Stimulated activated CD8-positive, alpha-beta memory T cell treated with anti-CD3 and anti-CD28 coated beads, Interleukin-4, amount 100 ng/mL, for 1 hour (primary cell): ENCODE data around the gene CERS3.

ENCODE experiments used
- DNase-seq, 2 donors: peaks; one replicate each; pipeline ENCODE4 v3.0.0-alpha.2; 2020; ENCODE audit warnings: low read depth in 2 of 2, low spot score in 1 of 2

Gene CERS3

DNA sequence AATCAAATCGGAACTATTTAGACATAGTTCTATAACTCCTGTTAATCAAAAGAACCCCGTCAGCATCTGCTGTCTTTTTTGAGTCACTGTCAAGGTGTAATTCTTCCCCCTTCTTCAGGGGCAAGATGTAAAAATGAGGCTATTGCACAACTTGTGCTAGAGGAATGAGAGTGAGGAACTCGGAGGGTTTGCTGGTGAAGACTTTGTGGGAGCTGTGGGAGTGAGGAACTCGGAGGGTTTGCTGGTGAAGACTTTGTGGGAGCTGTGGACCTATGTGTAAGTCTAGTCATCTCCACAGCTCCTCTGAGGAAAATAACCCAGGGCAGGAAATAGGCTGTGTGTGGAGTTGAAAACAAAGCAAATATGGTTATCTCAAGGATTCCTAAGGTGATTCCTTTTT lies 2.5 kb upstream of the CERS3 start:
- DNase-seq: no peak

DNA sequence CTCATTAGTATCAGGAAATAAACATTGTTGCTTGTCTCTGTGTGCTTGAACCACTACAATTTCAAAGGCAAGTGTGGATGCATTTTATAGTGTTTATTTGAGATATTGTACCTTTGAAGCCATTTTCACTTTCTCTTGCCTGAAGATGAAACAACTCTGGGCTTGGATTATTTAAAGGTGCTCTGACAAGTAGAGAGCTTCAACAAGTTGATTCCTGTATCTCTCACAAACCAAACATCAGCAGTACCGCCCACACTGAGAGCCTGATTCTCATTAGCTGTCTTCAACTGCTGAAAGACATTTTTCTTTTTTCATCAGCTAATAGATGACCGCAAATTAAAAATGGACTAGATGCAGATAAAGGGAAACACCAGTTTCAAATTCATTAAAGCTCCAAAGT lies 806 bp upstream of the CERS3 start:
- no peak for DNase-seq

DNA sequence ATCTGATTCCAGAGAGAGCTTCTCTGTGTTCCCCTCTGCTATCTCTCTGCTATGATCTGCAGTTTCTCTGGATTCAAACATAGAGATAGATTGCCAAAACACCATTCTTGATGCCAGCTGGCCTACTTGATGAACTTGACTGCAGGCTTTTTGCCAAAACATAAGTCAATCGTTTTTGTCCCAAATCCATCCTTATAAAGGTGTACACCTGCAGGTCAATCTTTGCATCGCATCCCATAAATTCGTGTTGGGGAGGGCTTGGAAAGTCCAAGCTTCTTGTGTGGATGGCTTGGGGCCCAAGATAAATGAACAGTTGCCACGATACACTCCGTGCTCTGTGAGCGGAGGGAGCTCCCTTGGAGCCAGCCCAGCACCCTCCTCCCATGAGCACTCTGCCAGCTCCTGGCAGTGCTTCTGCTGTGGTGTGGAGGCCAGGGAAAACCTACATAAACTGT lies 2.7 kb downstream of the CERS3 start:
- no peak for DNase-seq

DNA sequence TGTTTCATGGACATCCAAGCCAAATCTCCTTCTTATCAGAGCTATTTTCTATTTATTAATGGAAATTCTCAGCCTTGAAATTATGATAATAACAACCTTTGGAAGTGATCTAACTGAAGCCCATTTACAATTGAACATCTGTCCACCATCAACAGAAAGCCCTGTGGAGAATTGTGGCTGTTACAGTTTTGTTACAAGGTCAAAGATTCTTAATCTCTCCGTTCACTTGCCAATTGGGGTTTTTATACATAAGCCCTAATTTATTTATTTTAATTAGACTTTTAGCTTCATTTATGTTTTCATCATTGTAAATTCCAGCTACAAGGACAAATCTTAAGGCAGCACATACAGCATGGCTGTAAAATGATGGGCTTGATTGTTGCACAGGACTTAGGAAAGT lies 3.3 kb downstream of the CERS3 start:
- DNase-seq: no peak

DNA sequence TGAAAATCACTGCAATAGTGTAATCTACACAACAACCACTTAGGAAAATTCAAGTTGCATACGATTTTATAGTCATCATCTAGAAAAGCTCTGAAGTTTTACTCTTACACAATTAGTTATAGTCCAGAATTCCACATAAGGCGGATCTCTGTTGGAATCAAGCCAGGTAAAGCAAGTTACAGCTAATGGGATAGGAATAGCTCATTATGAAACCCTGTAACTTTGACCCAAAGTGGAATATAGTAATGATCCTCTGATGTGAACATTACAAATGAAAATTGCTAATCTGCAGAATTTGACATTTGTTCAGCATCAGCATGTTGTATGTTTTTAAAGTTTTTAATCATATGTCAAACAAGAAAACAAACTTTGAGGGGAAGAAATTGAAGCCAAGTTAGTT lies 4.4 kb downstream of the CERS3 start:
- no peak for DNase-seq

DNA sequence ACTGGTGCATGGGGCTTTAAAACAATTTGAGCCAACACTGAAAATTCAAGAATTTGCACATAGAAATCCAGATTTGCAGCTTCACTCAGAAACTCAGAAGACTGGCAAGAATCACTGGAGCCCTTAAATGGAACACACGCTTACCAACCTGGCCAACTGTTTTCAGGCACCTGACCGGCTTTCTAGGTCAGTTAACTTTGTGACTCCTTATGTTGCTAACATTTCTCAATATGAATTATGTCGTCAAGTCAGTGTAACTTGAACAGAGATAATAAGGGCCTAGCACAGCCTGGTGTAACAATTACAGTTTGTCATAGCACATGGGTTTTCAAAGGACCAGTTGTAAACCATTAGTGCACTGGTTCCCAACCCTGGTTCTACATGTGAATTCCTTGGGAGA lies 6.8 kb downstream of the CERS3 start:
- no peak for DNase-seq

DNA sequence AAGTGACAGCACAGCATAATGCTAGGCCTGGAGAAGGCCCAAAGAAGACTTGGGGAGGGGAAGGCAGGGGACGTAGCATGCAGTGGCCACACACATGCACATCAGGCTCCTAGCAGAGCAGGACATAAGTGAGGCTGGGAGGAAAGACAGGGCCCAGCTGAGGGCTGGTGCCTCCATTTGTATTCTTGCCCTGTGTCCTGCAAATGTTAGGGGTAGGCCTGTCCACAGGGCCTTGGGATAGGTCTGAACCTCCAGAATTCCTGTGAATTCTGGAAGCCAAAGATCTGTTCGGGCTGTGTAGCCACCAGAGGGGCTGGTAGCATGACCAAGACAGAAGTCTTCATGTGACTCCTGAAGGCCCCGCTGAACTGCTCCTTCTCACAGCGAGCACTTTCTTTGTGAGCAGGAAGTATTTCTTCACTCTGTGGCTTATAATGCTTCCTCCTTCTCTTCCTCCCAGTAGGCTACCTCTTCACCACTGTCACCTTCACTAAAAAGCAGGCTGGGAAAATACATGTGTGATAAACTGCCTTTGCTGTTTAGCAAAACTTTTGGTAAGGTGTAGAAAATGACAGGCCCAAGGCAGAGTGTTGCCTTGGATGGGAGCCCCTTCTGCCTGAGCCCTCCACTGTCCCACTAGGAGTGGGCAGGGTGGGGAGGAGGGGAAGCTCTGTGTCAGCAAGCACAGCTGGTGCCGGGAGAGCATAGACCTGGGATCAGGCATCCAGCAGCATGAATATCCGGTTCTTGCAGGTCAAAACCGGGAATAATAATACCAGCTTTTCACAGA lies 8.4 kb downstream of the CERS3 start:
- DNase-seq: no peak

DNA sequence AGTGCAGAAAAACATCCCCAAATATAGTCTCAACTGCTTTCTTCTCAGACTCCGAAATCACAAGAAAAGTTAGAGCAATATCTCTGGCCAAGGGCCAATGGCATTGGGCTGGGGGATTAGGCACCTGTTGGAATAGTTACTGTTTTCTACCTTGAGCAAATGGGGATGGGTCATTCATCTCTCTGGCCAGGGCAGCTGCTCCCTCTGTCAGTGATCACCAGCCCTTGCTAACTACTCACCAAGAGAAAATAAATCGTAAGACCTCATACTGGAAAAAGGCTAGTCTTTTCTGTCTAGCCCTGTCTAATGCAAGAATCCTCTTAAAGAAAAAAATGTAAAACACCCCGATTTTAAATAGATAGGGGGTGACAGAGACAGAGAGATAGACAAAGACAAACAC lies 10.9 kb downstream of the CERS3 start:
- DNase-seq: no peak

DNA sequence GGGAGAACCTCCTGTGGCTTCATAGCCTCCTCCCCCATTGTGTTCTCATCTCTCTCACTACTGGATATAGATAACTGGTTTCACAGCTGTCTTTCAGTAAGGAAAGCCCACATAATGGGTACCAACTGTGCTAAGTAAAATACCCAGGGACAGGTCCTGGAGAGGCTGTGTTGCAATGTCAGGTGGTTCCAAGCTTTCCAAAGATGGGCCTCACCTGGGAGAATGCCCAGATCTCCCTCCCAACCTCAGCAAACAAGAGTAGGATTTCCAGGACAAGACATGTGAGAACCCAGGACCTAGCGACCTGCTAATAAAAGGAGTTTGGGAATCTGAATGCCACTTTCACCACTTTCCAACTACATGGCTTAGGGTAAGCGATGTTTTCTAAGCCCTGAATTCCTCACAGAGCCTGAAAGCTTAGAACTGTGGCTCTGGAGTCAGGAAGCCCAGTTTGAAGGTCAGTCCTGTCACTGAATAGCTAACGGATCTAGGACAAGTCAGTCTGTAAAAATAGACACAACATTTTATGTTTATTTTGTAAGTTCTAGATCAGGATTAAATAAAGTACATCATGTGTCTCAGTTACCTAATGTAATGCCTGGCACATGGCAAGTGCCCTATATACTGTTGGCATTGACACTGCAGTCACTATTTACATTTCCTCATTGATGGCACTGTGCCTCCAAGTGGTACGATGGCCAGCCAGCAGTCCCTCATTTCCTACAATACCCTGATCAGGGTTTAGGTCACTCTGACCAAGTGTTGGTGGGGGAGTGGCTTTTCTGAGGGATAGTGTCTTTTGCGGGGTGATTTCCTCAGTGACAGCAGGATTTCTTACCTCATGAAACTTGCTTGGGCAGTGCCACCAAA lies 11.9 kb downstream of the CERS3 start:
- no peak for DNase-seq

DNA sequence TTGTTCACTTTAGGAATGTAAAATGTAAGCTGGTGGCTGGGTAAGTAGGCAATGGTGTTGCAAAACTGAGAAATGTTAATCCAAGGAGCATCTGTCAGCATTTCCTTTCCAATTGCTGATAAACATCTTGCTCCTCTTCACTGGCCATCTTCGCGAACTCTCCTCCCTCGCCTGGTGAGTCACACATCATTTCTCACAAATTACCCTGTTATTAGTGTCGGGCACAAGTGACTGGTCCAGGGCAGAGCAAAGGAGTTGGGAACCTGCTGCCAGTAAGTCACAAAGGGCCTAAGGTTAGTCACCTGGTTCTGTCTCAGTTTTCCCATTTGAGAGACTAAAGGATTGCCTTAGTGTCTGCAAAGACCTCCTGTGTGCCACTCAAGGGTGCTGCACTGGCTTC lies 13.0 kb downstream of the CERS3 start:
- DNase-seq: no peak

DNA sequence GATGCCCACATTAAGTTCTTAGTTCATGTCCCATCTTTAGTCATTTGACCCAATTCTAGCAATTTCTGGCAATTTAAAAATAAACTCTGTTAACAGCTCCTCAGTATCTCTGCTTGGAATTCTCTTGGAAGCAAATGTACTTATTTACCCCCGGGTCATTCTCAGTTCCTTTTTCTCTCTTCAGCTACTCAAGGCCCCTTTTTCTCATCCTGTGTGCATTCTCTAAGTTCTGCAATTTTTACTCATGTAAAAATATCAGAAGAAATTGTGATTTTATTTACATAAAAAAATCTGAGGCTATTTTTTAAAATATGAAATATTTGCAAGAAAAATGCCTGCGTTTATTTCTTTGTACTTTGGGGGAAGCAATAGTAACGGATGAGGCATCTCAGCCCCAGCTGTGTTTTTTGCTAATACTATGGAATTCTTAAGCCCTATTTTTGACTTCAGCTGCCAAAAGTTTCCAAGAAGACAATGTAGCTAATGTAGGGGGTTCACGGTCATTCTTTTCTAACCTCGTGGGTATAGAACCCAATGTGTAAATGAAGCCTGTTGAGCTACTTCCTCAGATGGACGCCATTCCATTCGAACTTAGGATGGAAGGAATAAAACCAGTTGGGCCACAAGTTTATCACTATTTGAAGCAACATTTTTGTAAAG lies 20.0 kb downstream of the CERS3 start:
- no peak for DNase-seq

DNA sequence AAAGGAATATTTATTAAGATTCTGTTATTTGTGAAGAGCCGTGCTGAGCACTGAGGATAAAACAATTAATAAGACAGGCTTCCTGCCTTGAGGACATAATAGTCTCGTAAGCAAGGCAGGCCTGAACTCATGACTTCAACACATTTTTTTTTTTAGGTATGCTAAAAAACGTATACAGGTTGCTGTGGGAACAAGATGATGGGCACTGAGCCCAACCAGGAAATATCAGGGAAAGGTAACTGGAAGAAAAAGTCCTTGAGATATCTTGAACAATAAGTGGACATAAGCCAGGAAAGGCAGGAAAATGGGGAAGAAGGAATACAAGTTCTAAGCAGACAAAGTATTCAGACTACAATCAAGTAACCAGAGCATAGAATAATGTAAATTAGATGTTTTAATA lies 26.1 kb downstream of the CERS3 start:
- no peak for DNase-seq

DNA sequence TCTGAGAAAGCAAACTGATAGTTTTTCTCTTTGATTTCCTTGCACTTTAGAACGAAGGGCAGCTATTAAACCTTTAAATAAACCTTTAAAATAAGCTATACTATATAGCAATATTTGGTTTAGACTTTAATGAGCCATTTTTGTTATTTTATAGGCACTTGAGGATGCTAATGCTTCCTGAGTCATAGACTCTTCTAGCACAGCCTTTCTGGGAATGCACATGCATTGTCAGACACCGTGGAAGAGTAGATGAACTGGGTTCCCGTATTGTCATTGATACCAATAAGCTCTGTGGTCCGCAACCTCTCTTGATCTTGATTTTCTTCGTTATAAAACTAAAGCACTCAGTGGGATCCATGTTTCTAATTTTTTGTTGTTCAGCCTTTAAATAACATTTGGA lies 27.6 kb downstream of the CERS3 start:
- DNase-seq: no peak

DNA sequence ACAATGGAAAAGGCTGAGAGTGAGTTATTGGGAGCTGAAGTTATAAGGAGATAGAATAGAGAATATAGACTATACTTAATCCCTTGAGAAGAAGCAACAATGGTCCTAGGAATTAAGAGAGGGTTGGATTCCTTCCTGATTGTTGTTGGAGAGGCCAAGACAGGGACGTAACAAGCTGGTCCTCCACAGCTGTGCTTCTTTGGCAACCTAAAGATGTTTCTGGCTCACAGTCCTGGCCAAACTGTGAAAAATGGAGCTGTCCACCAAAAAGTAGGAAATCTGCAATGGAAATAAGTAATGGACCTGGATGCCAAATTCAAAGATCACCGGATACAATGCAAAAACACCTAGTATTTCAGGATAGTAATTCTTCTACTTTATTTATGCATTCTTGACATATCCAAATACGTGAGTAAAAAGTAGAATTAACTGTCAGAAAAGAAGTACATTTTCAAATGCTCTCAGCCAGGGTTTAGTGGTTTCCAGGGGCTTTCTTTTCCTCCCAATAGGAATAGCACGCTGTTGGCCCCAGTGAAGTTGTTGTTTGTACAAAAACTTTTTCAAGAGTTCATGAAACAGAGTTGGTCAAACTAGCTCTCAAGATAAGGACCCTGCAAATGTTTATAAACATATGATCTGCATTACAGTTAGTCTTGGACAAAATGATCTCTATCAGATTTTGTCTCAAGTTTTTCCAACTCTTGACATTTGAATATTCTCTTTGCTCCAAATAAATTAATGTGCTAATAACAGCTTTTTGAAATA lies 28.3 kb downstream of the CERS3 start:
- no peak for DNase-seq

DNA sequence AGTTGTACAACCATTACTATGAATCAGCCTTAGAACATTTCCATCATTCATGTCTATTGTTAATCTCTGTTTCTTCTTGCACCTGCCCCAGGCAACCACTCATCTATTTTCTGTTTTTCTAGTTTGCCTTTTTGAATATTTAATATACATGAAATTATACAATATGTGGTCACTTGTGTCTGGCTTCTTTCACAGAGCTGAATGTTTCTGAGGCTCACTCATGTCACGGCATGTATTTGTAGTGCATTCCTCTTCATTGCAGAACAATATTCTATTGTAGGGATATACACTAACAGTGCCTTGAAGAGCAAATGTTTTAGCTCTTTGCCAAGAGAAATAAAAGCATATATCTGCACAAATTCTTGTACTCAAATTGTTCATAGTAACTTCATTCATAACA lies 32.9 kb downstream of the CERS3 start:
- no peak for DNase-seq

DNA sequence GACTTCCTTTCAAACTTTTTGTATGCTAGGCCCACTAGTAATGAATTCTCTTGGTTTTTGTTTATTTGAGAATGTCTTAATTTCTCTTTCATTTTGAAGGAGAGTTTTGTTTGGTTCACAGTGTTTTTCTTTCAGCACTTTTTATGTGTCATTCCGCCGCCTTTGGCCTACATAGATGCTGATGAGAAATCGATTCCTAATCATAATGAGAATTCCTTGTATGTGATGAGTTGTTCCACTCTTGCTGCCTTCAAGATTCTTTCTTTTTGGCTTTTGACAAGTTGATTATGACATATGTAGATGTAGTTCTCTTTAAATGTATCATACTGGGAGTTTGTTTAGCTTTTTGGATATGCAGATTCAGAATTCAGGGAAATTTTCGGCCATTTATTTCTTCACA lies 35.5 kb downstream of the CERS3 start:
- no peak for DNase-seq

DNA sequence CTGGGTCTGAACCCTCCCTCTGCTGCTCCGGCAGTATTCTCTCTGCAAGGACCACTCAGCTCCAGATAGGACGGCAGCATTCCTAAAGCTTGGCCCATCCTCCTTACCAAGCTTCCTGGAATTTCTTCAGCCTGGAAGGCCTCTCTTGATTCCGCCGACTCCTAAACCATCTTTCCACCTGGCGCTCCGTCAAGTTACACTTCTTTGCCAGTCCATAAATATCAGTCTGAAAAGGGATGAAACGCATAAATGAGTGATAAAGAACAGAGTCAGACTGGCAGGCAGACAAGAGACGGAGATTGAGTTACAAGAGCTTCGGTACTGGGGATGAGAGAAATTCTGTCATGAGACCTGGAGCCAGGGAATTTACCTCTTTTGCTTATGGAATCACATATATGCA lies 44.3 kb downstream of the CERS3 start:
- no peak for DNase-seq

DNA sequence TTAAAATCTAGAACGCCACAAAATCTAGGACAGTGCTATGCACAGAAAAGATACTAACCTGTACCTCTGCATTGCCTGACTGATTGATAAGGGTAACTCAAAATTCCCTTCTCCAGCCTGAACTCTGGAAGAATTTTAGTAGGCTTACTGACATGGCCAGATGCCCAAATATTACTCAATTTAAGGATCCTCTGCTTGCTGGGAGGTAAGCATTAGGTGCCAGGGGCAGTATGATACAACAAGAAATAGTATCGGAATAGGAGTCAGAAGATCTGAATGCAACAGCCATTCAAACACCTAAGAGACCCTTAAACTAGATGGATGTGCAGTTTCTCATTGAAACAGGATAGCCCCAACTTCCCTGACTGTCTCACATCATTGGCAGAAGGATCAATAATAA lies 45.4 kb downstream of the CERS3 start:
- DNase-seq: no peak

DNA sequence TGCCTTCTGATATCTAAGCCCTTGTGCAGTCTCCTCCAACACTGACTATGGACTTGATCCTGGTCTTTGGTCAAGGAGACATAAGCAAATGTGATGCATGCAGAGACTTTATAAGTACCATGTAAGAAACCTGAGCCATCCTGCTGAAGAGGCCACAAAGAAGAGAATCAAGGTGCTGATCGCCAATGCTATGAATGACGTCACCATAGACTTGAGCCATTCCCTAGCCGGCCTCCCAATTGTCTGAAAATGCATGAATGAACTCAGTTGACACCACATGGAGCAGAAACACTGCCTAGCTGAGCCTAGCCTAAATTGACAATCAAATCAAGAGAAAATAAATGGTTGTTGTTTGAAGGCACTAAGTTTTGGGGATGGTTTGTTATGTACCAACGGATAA lies 51.9 kb downstream of the CERS3 start:
- DNase-seq: no peak

DNA sequence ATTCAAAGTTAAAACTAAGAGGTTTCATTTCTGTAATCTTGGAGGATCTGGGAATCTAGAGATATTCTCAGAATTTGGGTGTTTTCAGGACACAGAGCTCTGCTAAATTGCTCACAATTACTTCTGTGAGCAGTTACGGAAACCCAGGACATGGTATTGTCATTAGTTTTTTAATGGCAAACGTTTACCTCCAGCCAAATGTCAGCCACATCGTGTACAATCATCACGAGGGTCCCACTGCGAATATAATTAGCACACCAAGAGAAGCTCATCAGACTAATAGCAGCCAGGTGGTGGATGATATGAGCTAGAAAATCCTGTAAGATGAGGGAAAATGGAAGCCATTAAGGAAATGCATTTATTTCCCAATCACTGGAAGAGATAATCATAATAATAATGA lies 56.0 kb downstream of the CERS3 start:
- no peak for DNase-seq

DNA sequence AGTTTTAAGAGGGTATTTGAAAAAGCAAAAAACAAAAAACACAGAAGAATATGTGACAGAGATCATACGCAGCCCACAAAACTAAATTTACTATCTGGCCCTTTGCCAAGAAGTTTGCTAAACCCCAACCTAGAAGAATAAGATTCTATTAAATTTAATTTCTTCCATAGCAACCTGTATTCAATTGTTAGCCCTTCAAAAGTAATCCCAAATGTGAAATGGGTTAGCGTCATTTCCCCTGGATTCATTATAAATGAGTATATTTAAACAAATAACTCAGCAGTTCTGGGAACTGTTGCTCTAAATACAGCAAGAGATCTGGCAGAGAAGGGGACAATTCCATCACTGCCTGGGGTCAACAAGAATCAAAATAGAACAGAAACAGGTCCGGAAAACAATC lies 56.8 kb downstream of the CERS3 start:
- no peak for DNase-seq
